A549 (cell line): ENCODE data around the gene FREY1.

Source experiments
- EP300 ChIP-seq, 2 experiments: fragments of >200 bp; sonication (Bioruptor Twin); formaldehyde crosslinking; IDR thresholded peaks; 2 replicates in 1 of 2; 3 replicates in 1 of 2; pipeline ENCODE4 v1.6.1; 2016 to 2017
- FOXS1 ChIP-seq: fragments of 250-450 bp; sonication (Bioruptor Pico); IDR thresholded peaks from 2 replicates; pipeline ENCODE4 v1.5.0; 2020; ENCODE audit warnings: mild to moderate bottlenecking, moderate library complexity
- JUN ChIP-seq, 2 experiments: fragments of >200 bp; sonication (Bioruptor Twin); formaldehyde crosslinking; IDR thresholded peaks; 2 replicates in 1 of 2; 3 replicates in 1 of 2; pipeline ENCODE4 v1.6.1; 2016 to 2017
- JUNB ChIP-seq: fragments of >200 bp; sonication (Bioruptor Twin); formaldehyde crosslinking; IDR thresholded peaks from 2 replicates; pipeline ENCODE4 v1.6.1; 2016
- KDM5A ChIP-seq: fragments of 200-600 bp; sonication (generic); IDR thresholded peaks from 2 replicates; pipeline ENCODE4 v1.6.1; 2016; ENCODE audit warnings: antibody characterized with exemption, mild to moderate bottlenecking
- MAX ChIP-seq: IDR thresholded peaks from 2 replicates; pipeline ENCODE4 v1.6.1; 2012
- MAZ ChIP-seq: fragments of 150-350 bp; IDR thresholded peaks from 2 replicates; pipeline ENCODE4 v1.6.1; 2014; ENCODE audit warnings: antibody characterized with exemption, low read depth, low read length, borderline replicate concordance
- MYC ChIP-seq: IDR thresholded peaks from 2 replicates; pipeline ENCODE4 v1.6.1; 2012; ENCODE audit warnings: mild to moderate bottlenecking, inconsistent platforms, low read length, improper control_type of control experiment, borderline replicate concordance
- NPAS2 ChIP-seq: fragments of 250-450 bp; sonication (Bioruptor Pico); IDR thresholded peaks from 2 replicates; pipeline ENCODE4 v1.8.0; 2022; ENCODE audit warnings: mild to moderate bottlenecking, moderate library complexity, borderline replicate concordance
- POLR2A ChIP-seq: IDR thresholded peaks from 2 replicates; pipeline ENCODE4 v1.6.1; 2012; ENCODE audit warnings: mild to moderate bottlenecking, low read length
- REST ChIP-seq: fragments of 200-600 bp; sonication (generic); IDR thresholded peaks from 2 replicates; pipeline ENCODE4 v1.6.1; 2016; ENCODE audit warnings: antibody characterized with exemption, mild to moderate bottlenecking, moderate library complexity
- TP53 ChIP-seq: fragments of 250-450 bp; sonication (Bioruptor Pico); IDR thresholded peaks from 2 replicates; pipeline ENCODE4 v1.5.0; 2021; ENCODE audit warnings: mild to moderate bottlenecking, moderate library complexity
- ZNF302 ChIP-seq: fragments of 250-450 bp; sonication (Bioruptor Pico); IDR thresholded peaks from 2 replicates; pipeline ENCODE4 v1.9.0; 2021; ENCODE audit warnings: inconsistent platforms, mild to moderate bottlenecking, moderate library complexity
- TF ChIP-seq, protein P1 (sequence below): fragments of >200 bp; sonication (Bioruptor Twin); formaldehyde crosslinking; IDR thresholded peaks from 3 replicates; pipeline ENCODE4 v1.5.1; 2016

DNA sequence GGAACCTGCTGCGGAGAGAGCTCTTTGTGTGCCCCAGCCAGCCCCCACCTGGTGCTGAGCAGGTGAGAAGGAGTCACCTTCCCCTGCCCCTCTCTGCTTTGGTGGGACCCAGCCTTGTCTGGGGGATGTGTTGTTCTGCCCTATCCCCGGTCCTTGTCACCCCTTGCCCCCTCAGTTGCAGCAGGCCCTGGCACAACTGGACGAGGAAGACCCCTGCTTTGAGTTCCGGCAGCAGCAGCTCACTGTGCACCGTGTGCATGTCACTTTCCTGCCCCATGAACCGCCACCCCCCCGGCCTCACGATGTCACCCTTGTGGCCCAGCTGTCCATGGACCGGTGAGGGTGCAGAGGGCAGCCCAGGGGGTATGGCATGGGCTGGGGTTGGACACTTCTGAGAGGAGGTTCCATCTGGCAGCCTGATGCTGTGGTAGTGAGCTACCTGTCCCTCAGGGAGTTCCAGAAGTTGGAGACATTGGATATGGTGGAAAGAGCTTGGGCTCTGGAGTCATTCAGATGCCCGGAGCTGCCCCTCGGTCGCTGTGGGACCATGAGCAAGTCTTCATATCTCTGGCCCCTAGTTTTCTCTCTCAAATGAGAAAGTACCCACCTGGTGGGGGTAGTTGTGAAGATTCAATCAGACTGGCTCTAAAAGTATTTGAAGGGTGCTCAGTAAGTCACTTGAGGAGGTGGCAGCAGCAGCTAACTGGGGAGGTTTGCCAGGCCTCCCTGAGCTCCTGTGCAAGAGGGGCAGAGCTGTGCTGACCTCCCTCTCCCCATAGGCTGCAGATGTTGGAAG lies 19.7 kb upstream of the FREY1 start:
- TF ChIP-seq REST (no peak), JUN (IDR thresholded peaks at IDR 0.05) (no peak), EP300 (IDR thresholded peaks at IDR 0.05) (no peak), FOXS1 (CRISPR knock-in tag) (no peak), ZNF302 (no peak), JUNB (no peak), TP53 (CRISPR knock-in tag) (no peak), MAX (no peak), MAZ (no peak), MYC (no peak), NPAS2 (CRISPR knock-in tag) (no peak), POLR2A (no peak), KDM5A (no peak)
- TF ChIP-seq, protein P1, sequence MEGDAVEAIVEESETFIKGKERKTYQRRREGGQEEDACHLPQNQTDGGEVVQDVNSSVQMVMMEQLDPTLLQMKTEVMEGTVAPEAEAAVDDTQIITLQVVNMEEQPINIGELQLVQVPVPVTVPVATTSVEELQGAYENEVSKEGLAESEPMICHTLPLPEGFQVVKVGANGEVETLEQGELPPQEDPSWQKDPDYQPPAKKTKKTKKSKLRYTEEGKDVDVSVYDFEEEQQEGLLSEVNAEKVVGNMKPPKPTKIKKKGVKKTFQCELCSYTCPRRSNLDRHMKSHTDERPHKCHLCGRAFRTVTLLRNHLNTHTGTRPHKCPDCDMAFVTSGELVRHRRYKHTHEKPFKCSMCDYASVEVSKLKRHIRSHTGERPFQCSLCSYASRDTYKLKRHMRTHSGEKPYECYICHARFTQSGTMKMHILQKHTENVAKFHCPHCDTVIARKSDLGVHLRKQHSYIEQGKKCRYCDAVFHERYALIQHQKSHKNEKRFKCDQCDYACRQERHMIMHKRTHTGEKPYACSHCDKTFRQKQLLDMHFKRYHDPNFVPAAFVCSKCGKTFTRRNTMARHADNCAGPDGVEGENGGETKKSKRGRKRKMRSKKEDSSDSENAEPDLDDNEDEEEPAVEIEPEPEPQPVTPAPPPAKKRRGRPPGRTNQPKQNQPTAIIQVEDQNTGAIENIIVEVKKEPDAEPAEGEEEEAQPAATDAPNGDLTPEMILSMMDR: no peak
